ENCODE measurements around the gene SURF1. TPM values are rescaled to one million over a fixed set of nuclear protein-coding genes. Genes with fewer than 3 reads are reported as not detected.
A peak's percentile ranks its signal among the peaks of the same experiment; 100 is the strongest.
"Not testable (repeated sequence)": the region's sequence is repeated elsewhere in the genome, so short reads cannot be mapped to it uniquely, and the experiment has no call there.

Gene SURF1
- polyA plus RNA-seq, 4 donors = 38.4 to 94.4 (median 85.4) TPM

DNA sequence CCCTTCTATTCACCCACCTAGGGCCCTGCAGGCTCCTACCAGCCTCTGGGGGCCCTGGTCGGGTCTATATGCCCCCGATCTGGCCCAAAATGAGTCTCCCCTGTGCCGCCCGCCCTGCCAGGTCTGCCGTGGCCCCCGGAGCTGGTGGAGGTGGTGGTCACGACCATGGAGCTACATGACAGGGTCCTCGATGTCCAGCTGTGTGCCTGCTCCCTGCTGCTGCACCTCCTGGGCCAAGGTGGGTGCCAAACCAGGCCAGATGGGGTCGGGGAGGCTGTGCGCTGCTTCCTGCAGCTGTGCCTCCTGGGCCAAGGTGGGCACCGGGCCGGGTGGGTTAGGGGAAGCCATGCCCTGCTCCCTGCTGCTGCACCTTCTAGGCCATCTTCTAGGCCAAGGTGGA is 44.0 kb upstream of the SURF1 start:
- peaks cover 0 to 6% (median 0%) of the 10 kb centered on the region in 3 donors for H3K27me3 ChIP-seq (ENCODE audit: control insufficient read depth in 3 of 3, insufficient read depth in 3 of 3, low read length in 3 of 3)
- H3K9me3 ChIP-seq (ENCODE audit: control insufficient read depth in 2 of 2, insufficient read depth in 1 of 2, low read depth in 1 of 2, low read length in 1 of 2) = no peaks in the 10 kb centered on the region
- H3K27ac ChIP-seq (ENCODE audit: low read depth in 1 of 3, low read length in 2 of 3) = no peak overlapping the region
- DNase-seq (no peak), FAIRE-seq (no peak)
- H3K4me1 ChIP-seq (ENCODE audit: control insufficient read depth in 3 of 3, insufficient read depth in 2 of 3, low read depth in 1 of 3, low read length in 2 of 3) = peaks cover 0 to under 1% (median 0%) of the 10 kb centered on the region in 3 donors
- 87 to 89% (median 88%) methylated on average over 12 of the region's 12 CpGs for WGBS, 3 donors
- H3K36me3 ChIP-seq (ENCODE audit: control insufficient read depth in 3 of 3, insufficient read depth in 2 of 3, low read depth in 1 of 3, low read length in 3 of 3) = peaks cover 0 to 44% (median 0%) of the 10 kb centered on the region in 3 donors
- no peak overlapping the region for H3K4me3 ChIP-seq (ENCODE audit: low read depth in 1 of 3, low read length in 3 of 3)

DNA sequence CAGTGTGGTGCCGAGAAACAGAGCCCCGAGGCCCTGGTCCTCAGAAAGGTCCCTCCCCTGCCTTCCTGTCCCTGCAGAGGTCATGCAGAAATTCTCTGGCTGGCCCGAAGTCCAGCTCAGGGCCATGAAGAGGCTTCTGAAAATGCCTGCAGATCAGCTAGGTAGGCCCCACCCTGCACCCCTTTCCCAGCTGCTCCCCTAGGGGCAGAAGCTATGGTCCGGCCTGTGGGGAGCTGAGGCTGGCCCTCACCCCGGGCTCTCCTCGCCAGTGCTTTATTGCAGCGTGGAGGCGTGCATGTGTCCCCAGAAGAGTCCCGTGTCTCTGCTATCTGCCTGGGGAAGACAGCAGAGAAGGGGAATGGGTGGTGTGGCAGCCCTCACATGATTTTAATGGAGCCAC is 41.6 kb upstream of the SURF1 start:
- DNase-seq (no peak), FAIRE-seq (no peak)
- 34 to 66% (median 54%) methylated on average over 9 of the region's 9 CpGs for WGBS, 3 donors
- Histone ChIP-seq H3K9me3 (ENCODE audit: control insufficient read depth in 2 of 2, insufficient read depth in 1 of 2, low read depth in 1 of 2, low read length in 1 of 2) (no peaks in the 10 kb centered on the region), H3K27ac (ENCODE audit: low read depth in 1 of 3, low read length in 2 of 3) (no peak overlapping the region), H3K27me3 (ENCODE audit: control insufficient read depth in 3 of 3, insufficient read depth in 3 of 3, low read length in 3 of 3) (peaks cover 0 to 6% (median 0%) of the 10 kb centered on the region in 3 donors), H3K36me3 (ENCODE audit: control insufficient read depth in 3 of 3, insufficient read depth in 2 of 3, low read depth in 1 of 3, low read length in 3 of 3) (peaks cover 0 to 23% (median 0%) of the 10 kb centered on the region in 3 donors), H3K4me3 (ENCODE audit: low read depth in 1 of 3, low read length in 3 of 3) (no peak overlapping the region), H3K4me1 (ENCODE audit: control insufficient read depth in 3 of 3, insufficient read depth in 2 of 3, low read depth in 1 of 3, low read length in 2 of 3) (peaks cover 0 to 12% (median 0%) of the 10 kb centered on the region in 3 donors)

DNA sequence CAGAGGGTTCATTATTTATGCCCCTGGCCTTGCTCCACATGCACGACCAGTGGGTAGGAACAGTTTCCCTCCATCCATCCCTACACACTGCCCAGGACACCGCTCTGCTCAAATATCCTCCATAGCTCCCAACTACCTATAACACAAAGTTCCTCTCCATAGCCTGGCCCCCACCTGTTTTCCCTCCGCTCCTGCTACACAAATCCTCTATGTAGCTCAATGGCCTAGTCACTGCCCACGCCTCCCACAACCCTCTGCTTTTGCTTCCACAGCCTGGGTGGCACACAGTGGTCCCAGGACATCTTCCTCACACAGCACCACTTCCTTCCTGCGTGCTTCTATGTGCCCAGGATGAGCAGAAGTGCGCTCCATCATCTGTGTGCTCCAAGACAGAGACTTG is 41.1 kb upstream of the SURF1 start:
- H3K4me1 ChIP-seq (ENCODE audit: control insufficient read depth in 3 of 3, insufficient read depth in 2 of 3, low read depth in 1 of 3, low read length in 2 of 3) = peaks cover 0 to 12% (median 0%) of the 10 kb centered on the region in 3 donors
- peaks cover 0 to 18% (median 0%) of the 10 kb centered on the region in 3 donors for H3K36me3 ChIP-seq (ENCODE audit: control insufficient read depth in 3 of 3, insufficient read depth in 2 of 3, low read depth in 1 of 3, low read length in 3 of 3)
- H3K27me3 ChIP-seq (ENCODE audit: control insufficient read depth in 3 of 3, insufficient read depth in 3 of 3, low read length in 3 of 3) = peaks cover 0 to 6% (median 0%) of the 10 kb centered on the region in 3 donors
- DNase-seq (no peak), FAIRE-seq (no peak)
- H3K27ac ChIP-seq (ENCODE audit: low read depth in 1 of 3, low read length in 2 of 3) = no peak overlapping the region
- 68 to 78% (median 69%) methylated on average over 6 of the region's 6 CpGs for whole genome bisulfite sequencing, 3 donors
- no peaks in the 10 kb centered on the region for H3K9me3 ChIP-seq (ENCODE audit: control insufficient read depth in 2 of 2, insufficient read depth in 1 of 2, low read depth in 1 of 2, low read length in 1 of 2)
- no peak overlapping the region for H3K4me3 ChIP-seq (ENCODE audit: low read depth in 1 of 3, low read length in 3 of 3)

DNA sequence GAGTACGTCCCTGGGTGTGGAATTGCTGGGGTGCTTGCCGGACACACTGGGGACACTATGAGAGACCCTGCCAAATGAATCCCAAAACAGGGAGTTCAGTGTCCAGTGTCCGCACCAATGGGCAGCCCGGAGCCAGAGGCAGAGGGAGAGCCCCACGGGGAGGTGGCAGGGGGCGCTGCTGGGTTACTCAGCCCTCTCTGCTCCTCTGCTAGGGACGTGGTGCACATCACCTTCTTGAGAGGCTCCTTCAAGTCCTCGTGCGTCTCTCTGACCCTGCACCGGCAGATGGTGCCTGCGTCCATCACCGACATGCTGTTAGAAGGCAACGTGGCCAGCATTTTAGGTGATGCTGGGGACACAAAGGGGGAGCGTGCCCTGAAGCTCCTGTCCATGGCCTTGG is 40.7 kb upstream of the SURF1 start:
- Histone ChIP-seq H3K4me1 (ENCODE audit: control insufficient read depth in 3 of 3, insufficient read depth in 2 of 3, low read depth in 1 of 3, low read length in 2 of 3) (peaks cover 0 to 12% (median 0%) of the 10 kb centered on the region in 3 donors), H3K36me3 (ENCODE audit: control insufficient read depth in 3 of 3, insufficient read depth in 2 of 3, low read depth in 1 of 3, low read length in 3 of 3) (peaks cover 0 to 14% (median 0%) of the 10 kb centered on the region in 3 donors), H3K9me3 (ENCODE audit: control insufficient read depth in 2 of 2, insufficient read depth in 1 of 2, low read depth in 1 of 2, low read length in 1 of 2) (peaks cover 0 to 2% of the 10 kb centered on the region in 2 donors), H3K27ac (ENCODE audit: low read depth in 1 of 3, low read length in 2 of 3) (no peak overlapping the region), H3K27me3 (ENCODE audit: control insufficient read depth in 3 of 3, insufficient read depth in 3 of 3, low read length in 3 of 3) (peaks cover 0 to 6% (median 0%) of the 10 kb centered on the region in 3 donors), H3K4me3 (ENCODE audit: low read depth in 1 of 3, low read length in 3 of 3) (no peak overlapping the region)
- FAIRE-seq = no peak
- 23 to 29% (median 27%) methylated on average over 14 of the region's 14 CpGs for WGBS, 3 donors
- peak in 1 of 2 donors; percentile 28 for DNase-seq

DNA sequence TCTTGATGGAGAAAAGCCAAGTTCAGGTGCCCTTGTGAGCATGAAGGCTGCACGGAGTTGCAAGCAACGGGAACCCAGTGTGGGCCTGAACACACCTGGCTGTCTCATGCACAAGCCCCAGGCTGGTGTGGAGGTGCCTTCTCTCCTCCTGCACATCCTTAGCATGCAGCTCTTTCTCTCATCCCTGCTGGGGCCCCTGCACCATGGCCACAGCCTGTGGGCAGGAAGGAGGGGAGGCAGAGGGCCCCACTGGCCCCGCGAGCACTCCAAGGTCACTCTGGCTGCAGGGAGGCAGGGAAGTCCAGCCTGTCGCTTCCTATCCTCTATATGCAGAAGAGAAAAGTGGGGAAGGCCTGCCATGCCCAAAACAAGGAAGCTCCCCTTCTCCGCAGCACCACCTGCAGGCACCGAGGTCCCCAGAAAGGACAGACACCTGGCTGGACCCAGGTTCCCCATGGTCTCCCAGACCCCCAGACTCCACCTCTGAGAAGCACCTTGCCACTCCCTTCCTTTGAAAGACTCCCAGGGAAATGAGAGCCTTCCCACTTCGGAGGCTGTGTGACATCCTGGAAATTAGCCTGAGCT is 38.5 kb upstream of the SURF1 start:
- Histone ChIP-seq H3K9me3 (ENCODE audit: control insufficient read depth in 2 of 2, insufficient read depth in 1 of 2, low read depth in 1 of 2, low read length in 1 of 2) (peaks cover 0 to 2% of the 10 kb centered on the region in 2 donors), H3K27me3 (ENCODE audit: control insufficient read depth in 3 of 3, insufficient read depth in 3 of 3, low read length in 3 of 3) (peaks cover 0 to 6% (median 0%) of the 10 kb centered on the region in 3 donors), H3K4me3 (ENCODE audit: low read depth in 1 of 3, low read length in 3 of 3) (no peak overlapping the region), H3K36me3 (ENCODE audit: control insufficient read depth in 3 of 3, insufficient read depth in 2 of 3, low read depth in 1 of 3, low read length in 3 of 3) (peaks cover 0 to under 1% (median 0%) of the 10 kb centered on the region in 3 donors), H3K27ac (ENCODE audit: low read depth in 1 of 3, low read length in 2 of 3) (no peak overlapping the region), H3K4me1 (ENCODE audit: control insufficient read depth in 3 of 3, insufficient read depth in 2 of 3, low read depth in 1 of 3, low read length in 2 of 3) (peaks cover 0 to 19% (median 0%) of the 10 kb centered on the region in 3 donors)
- 16 to 28% (median 16%) methylated on average over 8 of the region's 8 CpGs for WGBS, 3 donors
- DNase-seq (no peak), FAIRE-seq (no peak)

DNA sequence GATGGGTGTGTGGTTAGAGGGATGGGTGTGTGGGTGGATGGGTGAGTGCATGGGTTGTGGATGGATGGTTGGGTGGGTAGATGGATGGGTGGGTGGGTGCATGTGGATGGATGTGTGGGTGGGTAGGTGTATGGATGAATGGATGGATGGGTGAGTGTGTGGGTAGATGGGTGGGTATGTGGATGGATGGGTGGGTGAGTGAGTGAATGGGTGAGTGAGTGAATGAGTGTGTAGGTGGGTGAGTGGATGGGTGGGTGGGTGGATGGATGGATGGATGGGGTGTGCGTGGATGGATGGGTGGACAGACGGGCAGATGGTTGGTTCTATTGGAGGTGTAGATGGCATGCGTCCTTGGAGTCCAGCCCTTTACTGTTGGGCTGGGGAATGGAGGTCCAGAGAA is 37.1 kb upstream of the SURF1 start:
- Histone ChIP-seq H3K27ac (ENCODE audit: low read depth in 1 of 3, low read length in 2 of 3) (no peak overlapping the region), H3K27me3 (ENCODE audit: control insufficient read depth in 3 of 3, insufficient read depth in 3 of 3, low read length in 3 of 3) (peaks cover 0 to 6% (median 0%) of the 10 kb centered on the region in 3 donors), H3K4me1 (ENCODE audit: control insufficient read depth in 3 of 3, insufficient read depth in 2 of 3, low read depth in 1 of 3, low read length in 2 of 3) (peaks cover 0 to 19% (median 0%) of the 10 kb centered on the region in 3 donors), H3K36me3 (ENCODE audit: control insufficient read depth in 3 of 3, insufficient read depth in 2 of 3, low read depth in 1 of 3, low read length in 3 of 3) (no peaks in the 10 kb centered on the region), H3K9me3 (ENCODE audit: control insufficient read depth in 2 of 2, insufficient read depth in 1 of 2, low read depth in 1 of 2, low read length in 1 of 2) (peaks cover 0 to 2% of the 10 kb centered on the region in 2 donors), H3K4me3 (ENCODE audit: low read depth in 1 of 3, low read length in 3 of 3) (no peak overlapping the region)
- DNase-seq (no peak), FAIRE-seq (no peak)
- 90 to 95% (median 92%) methylated on average over 3 of the region's 3 CpGs for WGBS, 3 donors

DNA sequence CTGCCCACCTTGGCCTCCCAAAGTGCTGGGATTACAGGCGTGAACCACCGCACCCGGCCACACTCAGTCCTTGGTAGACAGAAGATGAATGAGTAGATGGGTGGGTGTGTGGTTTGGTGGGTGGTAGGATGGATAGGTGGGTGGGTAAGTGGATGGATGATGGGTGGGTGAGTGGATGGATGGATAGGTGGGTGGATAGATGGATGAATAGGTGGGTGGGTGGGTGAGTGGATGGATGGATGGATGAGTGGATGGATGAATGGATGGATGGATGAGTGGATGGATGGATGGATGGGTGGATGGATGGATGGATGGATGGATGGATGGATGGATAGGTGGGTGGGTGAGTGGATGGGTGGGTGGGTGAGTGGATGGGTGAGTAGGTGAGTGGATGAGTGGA is 36.0 kb upstream of the SURF1 start:
- WGBS, 3 donors = 95 to 100% (median 96%) methylated on average over 3 of the region's 3 CpGs
- H3K27me3 ChIP-seq (ENCODE audit: control insufficient read depth in 3 of 3, insufficient read depth in 3 of 3, low read length in 3 of 3); DNase-seq; FAIRE-seq; H3K27ac ChIP-seq (ENCODE audit: low read depth in 1 of 3, low read length in 2 of 3); H3K36me3 ChIP-seq (ENCODE audit: control insufficient read depth in 3 of 3, insufficient read depth in 2 of 3, low read depth in 1 of 3, low read length in 3 of 3); H3K9me3 ChIP-seq (ENCODE audit: control insufficient read depth in 2 of 2, insufficient read depth in 1 of 2, low read depth in 1 of 2, low read length in 1 of 2); H3K4me3 ChIP-seq (ENCODE audit: low read depth in 1 of 3, low read length in 3 of 3): not testable (repeated sequence)
- peaks cover 0 to 19% (median 0%) of the 10 kb centered on the region in 3 donors for H3K4me1 ChIP-seq (ENCODE audit: control insufficient read depth in 3 of 3, insufficient read depth in 2 of 3, low read depth in 1 of 3, low read length in 2 of 3)

DNA sequence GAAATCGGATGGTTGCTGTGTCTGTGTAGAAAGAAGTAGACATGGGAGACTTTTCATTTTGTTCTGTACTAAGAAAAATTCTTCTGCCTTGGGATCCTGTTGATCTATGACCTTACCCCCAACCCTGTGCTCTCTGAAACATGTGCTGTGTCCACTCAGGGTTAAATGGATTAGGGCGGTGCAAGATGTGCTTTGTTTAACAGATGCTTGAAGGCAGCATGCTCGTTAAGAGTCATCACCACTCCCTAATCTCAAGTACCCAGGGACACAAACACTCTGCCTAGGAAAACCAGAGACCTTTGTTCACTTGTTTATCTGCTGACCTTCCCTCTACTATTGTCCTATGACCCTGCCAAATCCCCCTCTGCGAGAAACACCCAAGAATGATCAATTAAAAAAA is 35.2 kb upstream of the SURF1 start:
- not testable (repeated sequence) for H3K36me3 ChIP-seq (ENCODE audit: control insufficient read depth in 3 of 3, insufficient read depth in 2 of 3, low read depth in 1 of 3, low read length in 3 of 3); FAIRE-seq; H3K4me3 ChIP-seq (ENCODE audit: low read depth in 1 of 3, low read length in 3 of 3); DNase-seq; H3K27me3 ChIP-seq (ENCODE audit: control insufficient read depth in 3 of 3, insufficient read depth in 3 of 3, low read length in 3 of 3); H3K9me3 ChIP-seq (ENCODE audit: control insufficient read depth in 2 of 2, insufficient read depth in 1 of 2, low read depth in 1 of 2, low read length in 1 of 2)
- peak overlapping the region in 1 of 3 donors; percentile 21 for H3K27ac ChIP-seq (ENCODE audit: low read depth in 1 of 3, low read length in 2 of 3)
- WGBS, 3 donors = 7 to 51% (median 25%) methylated on average over 2 to 3 of the region's 4 CpGs
- peaks cover 0 to 19% (median 0%) of the 10 kb centered on the region in 3 donors for H3K4me1 ChIP-seq (ENCODE audit: control insufficient read depth in 3 of 3, insufficient read depth in 2 of 3, low read depth in 1 of 3, low read length in 2 of 3)

Measured in small intestine (tissue), 7 donors.